Fibroblast of skin of scalp (primary cell): ENCODE results near the gene ADCYAP1R1.
A peak's percentile ranks its signal among the peaks of the same experiment; 100 is the strongest.

Experiments used
- DNase-seq: peaks from one replicate; pipeline ENCODE4 v3.0.0-alpha.2; 2013

The ADCYAP1R1 gene

DNA sequence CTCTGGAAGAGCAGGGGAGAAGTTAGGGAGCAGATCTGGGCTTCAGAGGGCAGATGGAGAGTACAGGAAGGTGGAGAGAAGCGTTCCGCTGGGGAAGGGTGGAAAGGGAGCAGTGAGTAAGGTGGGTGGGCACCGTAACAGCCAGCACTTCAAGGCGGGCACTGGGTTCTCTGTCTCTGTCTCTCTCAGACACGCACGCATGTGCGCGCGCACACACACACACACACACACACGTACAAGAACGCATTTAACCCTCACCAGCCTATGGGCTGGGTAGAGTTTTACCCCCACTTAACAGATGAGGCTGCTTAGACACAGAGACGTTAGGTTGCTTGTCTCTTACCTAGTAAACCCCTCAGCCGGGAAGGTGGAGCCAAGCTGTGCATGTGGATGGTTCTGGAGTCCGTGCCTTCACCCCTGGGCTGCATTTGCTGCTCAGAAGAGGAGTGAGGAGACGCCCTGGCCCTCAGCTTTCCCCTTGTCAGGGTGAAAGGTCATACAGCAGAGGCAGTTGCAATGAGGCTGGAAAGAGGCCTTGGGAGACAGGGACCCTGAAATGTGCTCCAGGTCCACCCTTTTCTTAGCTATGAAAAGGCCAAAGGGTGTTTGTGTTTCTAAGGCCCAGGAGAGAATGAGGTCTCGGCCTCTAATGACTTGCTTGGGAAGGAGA lies 16.0 kb downstream of the ADCYAP1R1 start:
- DNase-seq: no peak

DNA sequence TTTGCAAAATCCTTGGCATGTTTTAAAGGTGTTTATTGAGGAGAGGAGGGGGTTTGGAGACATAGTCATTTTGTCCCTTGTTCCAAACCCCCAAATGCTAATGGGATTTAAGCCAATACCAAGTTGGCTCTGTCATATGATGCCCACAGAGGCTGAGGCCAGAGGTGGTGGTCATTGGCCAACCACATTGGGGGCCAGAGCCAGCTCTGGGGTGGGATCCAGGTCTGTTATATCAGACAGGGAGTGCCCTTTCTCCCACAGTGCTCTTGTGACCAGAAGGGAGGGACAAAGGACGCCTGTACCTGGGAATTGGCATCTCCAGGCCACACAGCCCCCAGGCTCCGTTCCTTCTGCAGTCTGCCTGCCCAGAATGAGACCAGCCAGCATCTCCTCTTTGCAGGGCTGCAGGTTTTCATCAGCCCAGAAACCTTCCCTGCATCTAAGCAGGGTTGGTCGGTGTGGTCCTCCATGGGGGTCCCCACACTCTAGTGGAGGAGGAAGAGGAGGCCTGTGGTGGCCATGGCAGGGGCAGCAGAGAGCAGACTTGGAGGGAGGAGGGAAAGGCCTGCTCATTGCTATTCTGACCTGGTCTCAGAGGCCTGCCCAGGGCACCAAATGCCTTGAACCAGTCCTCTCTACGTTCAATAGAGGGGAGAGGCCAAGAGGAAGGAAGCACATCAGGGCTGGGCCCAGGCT lies 17.9 kb downstream of the ADCYAP1R1 start:
- DNase-seq: no peak

DNA sequence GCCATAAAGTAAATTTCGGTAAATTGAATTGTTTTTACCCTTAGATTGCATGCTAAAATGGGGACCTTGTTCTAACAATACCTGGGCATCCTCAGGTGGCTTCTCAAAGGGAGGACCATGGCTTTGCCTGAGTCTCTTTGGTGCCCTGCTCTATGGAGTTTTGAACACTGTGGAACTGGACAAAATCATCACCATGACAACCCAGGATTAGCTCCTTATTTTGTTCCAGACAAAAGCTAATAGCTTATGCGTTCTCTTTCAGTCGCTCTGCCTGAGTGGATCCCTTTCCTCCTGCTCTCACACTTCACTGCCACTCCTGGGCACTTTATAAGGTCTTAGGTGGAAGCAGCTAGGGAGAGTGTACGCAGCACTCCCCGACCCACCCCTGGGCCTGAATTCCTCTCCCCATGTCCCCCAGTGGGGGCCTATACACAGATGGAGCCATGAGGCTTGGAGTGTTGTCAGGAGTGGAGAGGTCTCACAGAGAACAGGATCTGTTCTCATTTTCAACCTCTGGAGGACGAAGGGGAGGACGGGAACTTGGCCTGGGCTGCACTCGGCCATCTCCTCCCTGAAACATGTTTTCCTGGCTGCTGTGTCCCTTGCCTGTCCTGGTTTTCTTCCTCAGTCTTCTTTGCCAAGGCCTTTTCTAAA lies 19.0 kb downstream of the ADCYAP1R1 start:
- DNase-seq: no peak

GRCh38 chr7:31071645-31072029 lies 19.5 kb downstream of the ADCYAP1R1 start:
- no peak for DNase-seq

DNA sequence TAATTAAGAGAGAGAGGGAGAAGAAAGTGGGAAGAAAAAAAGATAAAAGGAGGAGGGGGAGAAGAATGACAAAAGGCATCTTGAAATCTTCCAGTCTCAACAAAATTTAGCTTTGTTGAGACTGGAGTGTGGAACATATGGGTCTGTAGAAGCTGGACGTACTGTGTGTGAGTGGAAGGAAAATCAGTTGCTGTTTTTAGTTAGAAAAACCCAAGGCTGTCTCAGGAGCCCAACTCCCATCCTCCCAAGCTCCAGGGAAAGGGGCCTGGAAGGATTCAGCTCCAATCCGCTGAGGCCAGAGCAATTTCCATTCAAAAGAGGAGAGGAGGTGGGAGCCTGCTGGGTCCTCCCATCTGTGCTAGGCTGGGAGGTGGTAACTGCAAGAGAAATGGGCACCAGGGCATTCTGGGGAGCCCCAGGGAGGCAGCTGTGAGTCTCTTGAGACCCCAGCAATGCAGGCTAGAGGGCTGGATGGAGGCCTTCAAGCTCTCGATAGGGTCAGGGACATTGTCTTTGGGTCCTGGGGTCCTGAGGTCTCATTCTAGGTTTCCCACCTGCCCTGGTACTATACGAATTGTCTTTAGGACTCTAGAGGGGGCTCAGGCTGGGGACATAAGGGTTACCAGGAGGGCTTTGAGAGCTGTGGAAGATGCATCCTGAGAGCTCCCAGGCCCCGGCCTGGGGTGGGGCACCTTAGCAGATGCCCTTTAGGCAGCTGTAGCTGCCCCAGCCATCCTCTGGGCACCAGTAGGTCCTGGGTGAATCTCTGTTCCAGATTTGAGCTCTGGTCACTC lies 21.4 kb downstream of the ADCYAP1R1 start:
- no peak for DNase-seq

DNA sequence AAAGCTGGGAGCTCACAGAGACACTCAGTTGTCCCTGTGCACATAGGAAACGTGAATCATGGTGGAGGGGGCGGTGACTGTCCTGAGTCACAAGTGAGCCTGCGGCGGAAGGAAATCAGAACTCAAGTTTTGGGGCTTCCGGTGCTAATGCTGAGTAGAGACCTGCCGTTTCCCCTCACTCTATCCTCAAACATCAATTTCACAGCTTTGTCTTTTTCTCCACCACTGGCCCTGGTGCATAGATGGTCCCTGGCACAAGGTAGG lies 21.9 kb downstream of the ADCYAP1R1 start:
- DNase-seq: peak; percentile 8

GRCh38 chr7:31074403-31075085 lies 22.4 kb downstream of the ADCYAP1R1 start:
- DNase-seq: no peak

- no peak for DNase-seq
Observed at GRCh38 chr7:31075086-31075405, 22.9 kb downstream of the ADCYAP1R1 start.

- DNase-seq: no peak
Observed at GRCh38 chr7:31076051-31076450, 23.9 kb downstream of the ADCYAP1R1 start.

DNA sequence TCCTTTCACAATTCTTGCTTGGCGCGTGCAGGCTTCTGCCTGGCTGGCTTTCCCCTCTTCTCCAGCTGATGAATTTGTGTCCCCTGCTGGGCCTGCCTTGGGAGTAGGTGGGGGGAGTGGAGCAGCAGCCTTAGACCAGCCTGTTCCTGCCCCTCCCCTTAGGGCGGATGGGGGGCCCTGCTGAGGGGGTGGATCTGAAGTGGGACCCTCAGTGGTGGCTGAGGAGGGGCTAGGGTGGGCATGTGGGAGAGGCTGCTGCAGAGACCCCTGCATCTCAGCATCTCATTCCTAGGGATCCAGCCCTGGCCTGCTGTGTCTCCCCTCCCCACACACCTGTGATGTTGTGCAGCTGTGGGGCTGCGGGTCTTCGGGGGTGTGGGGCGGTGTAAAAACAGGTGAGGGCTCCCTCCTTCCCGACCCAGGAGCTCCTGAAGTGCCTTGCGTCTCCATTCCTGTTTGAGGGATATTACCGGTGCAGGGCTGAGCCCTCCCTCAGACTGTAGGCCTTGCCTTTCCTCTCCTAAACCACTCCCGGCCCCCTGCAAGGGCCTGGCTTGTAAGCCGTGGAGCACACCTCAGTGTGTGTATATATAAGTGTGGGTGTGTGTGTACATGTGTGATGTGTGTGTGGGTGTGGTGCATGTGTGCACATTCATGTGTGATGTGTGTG lies 24.7 kb downstream of the ADCYAP1R1 start:
- DNase-seq: no peak

DNA sequence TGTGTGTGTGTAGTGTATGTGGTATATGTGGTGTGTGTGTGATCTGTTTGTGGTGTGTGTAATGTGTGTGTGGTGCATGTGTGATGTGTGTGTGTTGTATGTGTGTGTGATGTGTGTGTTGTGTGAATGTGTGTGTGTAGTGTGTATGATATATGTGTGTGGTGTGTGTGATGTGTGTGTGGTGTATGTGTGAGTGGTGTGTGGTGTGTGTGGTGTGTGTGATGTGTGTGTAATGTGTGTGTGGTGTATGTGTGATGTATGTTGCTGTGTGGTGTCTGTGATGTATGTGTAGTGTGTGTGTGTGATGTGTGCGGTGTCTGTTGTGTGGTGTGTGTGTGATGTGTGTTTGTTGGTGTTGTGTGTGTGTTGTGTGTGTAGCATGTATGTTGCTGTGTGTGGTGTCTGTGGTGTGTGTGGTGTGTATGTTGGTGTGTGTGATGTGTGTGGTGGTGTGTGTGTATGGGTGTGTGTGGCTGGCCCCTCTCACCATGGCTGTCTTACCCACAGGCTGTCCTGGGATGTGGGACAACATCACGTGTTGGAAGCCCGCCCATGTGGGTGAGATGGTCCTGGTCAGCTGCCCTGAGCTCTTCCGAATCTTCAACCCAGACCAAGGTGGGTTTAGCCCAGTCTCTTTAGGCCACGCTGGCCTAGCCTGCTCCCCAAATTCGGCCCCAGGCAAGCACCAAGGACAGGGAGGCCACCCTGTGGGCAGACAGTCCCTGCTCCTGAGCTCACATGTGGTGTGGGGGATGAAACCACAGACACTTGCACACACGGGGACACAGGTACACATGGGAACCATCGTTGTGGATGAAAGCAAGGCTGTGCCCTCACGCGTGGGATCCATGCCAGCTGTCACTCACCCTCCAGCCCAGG lies 25.6 kb downstream of the ADCYAP1R1 start:
- no peak for DNase-seq

DNA sequence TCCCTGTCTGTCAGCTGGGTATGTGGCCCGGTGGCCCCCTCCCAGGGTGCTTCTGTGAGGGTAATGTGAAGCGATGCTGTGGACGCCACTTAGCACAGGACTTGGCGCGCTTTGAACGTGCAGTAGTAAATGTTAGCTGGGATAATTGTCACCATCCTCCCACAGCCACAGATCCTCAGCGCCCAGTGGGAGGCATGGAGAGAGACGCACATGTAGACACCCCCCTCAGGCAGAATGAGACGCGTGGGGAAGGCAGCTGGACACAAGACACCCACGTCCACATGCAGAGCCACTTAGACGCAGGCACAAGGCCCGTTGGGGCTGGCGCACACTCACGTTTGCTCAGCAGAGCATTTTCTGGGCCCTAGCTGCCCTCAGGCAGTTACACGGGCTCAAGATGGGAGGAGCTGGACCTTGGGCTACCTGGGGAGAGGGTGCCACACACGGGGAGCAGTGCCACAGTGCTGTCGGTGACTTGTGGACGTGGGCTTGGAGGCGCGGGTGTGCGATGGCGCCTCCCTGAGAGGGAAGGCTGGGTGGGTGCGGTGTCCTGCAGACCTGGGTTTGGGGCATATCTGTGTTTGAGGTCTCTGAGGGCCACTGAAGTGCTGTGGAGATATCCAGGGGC lies 26.4 kb downstream of the ADCYAP1R1 start:
- DNase-seq: no peak

DNA sequence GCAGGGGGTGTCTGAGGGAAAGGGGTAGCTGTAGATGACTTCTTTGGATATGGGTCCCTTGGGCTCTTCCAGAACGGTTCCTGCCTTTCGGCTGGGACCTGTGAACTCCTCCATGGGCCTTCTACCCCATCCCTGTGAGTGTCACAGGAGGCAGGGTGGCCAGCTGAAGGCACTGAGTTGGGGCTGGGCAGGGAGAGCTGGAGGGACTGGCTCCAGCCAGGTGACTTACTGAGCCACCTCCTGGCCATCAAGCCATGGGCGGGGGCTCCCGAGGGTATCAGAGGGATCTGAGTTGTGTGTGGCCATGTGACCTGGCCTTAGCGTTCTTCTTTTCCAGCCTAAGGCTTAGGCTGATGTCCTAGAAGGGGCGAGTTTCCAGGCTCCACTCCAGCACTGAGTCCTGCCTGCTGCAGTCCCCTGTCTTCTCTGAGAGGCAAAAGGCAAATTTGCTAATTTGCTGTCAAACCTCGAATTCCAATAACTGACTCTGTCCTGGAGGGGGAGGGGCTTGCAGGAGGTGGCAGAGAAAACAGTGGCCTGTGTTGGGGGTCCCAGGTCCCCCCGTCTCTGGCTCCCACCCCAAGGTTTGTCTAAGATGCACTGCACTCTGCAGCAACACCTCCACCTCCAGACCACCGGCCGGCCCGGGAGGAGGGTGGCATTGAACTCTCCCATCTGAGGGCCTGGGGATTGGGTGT lies 27.2 kb downstream of the ADCYAP1R1 start:
- no peak for DNase-seq

- DNase-seq: no peak
Observed at GRCh38 chr7:31079824-31080511, 27.9 kb downstream of the ADCYAP1R1 start.

GRCh38 chr7:31080763-31081162 lies 28.7 kb downstream of the ADCYAP1R1 start:
- DNase-seq: no peak

DNA sequence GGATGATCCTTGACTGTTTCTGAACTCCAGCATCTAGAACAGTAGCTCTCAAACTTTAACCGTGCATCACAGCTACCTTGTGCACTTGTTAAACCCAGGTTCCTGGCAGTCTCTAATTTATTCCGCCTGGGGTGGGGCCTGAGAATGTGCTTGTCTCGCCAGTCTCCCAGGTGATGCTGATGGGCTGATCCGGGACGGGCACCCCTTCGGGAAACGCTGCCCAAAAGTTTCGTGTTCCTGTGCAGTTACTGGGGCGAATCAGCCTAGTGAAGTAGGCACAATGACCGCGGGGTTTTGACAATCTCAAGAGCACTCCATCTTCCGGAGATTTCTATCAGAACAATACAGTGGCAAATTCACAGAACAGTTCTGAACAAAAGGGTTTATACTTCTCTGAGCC lies 29.9 kb downstream of the ADCYAP1R1 start:
- DNase-seq: no peak

DNA sequence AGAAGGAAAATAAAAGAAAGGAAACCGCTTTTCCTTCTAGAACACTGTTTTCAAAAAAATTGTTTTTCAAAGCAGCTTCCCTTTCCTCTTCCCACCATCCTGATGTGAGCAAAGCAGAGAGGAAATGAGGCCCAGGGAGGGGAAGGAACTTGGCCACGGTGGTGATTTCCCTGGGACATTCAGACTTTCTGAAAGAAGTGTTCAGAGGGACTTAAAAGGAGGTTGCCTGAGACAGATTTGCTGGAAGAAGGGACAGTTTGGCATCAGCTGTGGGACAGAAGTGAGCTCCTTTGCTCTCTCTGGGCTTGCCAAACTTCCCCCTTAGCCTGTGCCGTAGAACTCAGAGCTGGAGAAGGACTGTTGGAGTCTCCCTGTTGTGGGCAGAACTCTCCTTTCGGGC lies 30.3 kb downstream of the ADCYAP1R1 start:
- no peak for DNase-seq

GRCh38 chr7:31083210-31083786 lies 31.2 kb downstream of the ADCYAP1R1 start:
- no peak for DNase-seq

GRCh38 chr7:31084226-31084625 lies 32.1 kb downstream of the ADCYAP1R1 start:
- no peak for DNase-seq
